HepG2 (cell line): ENCODE results near the gene OBSL1. TPM values are rescaled to one million over a fixed set of nuclear protein-coding genes. Genes with fewer than 3 reads are reported as not detected.
A peak's percentile ranks its signal among the peaks of the same experiment; 100 is the strongest.

Source experiments
- BATF2 ChIP-seq: sonication (generic); formaldehyde crosslinking; IDR thresholded peaks from 2 replicates; pipeline ENCODE4 v1.8.0; 2022; ENCODE audit warnings: mild to moderate bottlenecking, missing genetic modification reagents, moderate library complexity
- CEBPB ChIP-seq: IDR thresholded peaks from 2 replicates; pipeline ENCODE4 v1.6.1; 2011; ENCODE audit warnings: low read depth, low read length, improper control_type of control experiment, borderline replicate concordance
- CREBL2 ChIP-seq: sonication (generic); formaldehyde crosslinking; IDR thresholded peaks from 2 replicates; pipeline ENCODE4 v1.8.1; 2023; ENCODE audit warnings: missing genetic modification reagents, mild to moderate bottlenecking, borderline replicate concordance
- EEA1 ChIP-seq: sonication (generic); formaldehyde crosslinking; IDR thresholded peaks from 2 replicates; pipeline ENCODE4 v1.5.1; 2020; ENCODE audit warnings: mild to moderate bottlenecking, missing genetic modification reagents, borderline replicate concordance
- HOXA7 ChIP-seq: sonication (generic); formaldehyde crosslinking; IDR thresholded peaks from 2 replicates; pipeline ENCODE4 v1.8.1; 2022; ENCODE audit warnings: mild to moderate bottlenecking, missing genetic modification reagents, moderate library complexity
- MATR3 ChIP-seq: sonication (generic); formaldehyde crosslinking; IDR thresholded peaks from 2 replicates; pipeline ENCODE4 v1.4.0; 2020; ENCODE audit warnings: missing genetic modification reagents
- MED8 ChIP-seq: sonication (generic); formaldehyde crosslinking; IDR thresholded peaks from 2 replicates; pipeline ENCODE4 v1.8.1; 2023; ENCODE audit warnings: mild to moderate bottlenecking, missing genetic modification reagents; ENCODE audit not compliant: insufficient replicate concordance
- MTA3 ChIP-seq: sonication (generic); formaldehyde crosslinking; IDR thresholded peaks from 2 replicates; pipeline ENCODE4 v1.4.0; 2020; ENCODE audit warnings: missing genetic modification reagents
- RBAK ChIP-seq: sonication (generic); formaldehyde crosslinking; IDR thresholded peaks from 2 replicates; pipeline ENCODE4 v1.5.1; 2020; ENCODE audit warnings: mild to moderate bottlenecking, missing genetic modification reagents
- RNF219 ChIP-seq: sonication (generic); formaldehyde crosslinking; IDR thresholded peaks from 2 replicates; pipeline ENCODE4 v1.5.0; 2020; ENCODE audit warnings: mild to moderate bottlenecking, missing genetic modification reagents
- SAFB2 ChIP-seq: sonication (generic); formaldehyde crosslinking; IDR thresholded peaks from 2 replicates; pipeline ENCODE4 v1.5.1; 2020; ENCODE audit warnings: missing genetic modification reagents, low read depth, mild to moderate bottlenecking, borderline replicate concordance
- TFAP4 ChIP-seq: sonication (generic); IDR thresholded peaks from 2 replicates; pipeline ENCODE4 v1.6.1; 2016; ENCODE audit warnings: low read depth, borderline replicate concordance
- WIZ ChIP-seq: sonication (generic); formaldehyde crosslinking; IDR thresholded peaks from 2 replicates; pipeline ENCODE4 v1.5.1; 2020; ENCODE audit warnings: mild to moderate bottlenecking, missing genetic modification reagents
- ZBTB20 ChIP-seq: sonication (generic); formaldehyde crosslinking; IDR thresholded peaks from 2 replicates; pipeline ENCODE4 v1.8.1; 2023; ENCODE audit warnings: missing genetic modification reagents, low read depth, mild to moderate bottlenecking, borderline replicate concordance
- ZBTB26 ChIP-seq: IDR thresholded peaks from 2 replicates; pipeline ENCODE4 v1.6.1; 2016; ENCODE audit warnings: missing compliant biosample characterization, missing genetic modification reagents, borderline replicate concordance
- ZC3H13 ChIP-seq: sonication (generic); formaldehyde crosslinking; IDR thresholded peaks from 2 replicates; pipeline ENCODE4 v1.8.1; 2023; ENCODE audit warnings: mild to moderate bottlenecking, missing genetic modification reagents, moderate library complexity
- ZKSCAN1 ChIP-seq: fragments of 150-350 bp; IDR thresholded peaks from 2 replicates; pipeline ENCODE4 v1.6.1; 2014; ENCODE audit warnings: low read length
- ZNF207 ChIP-seq: fragments of 450-650 bp; IDR thresholded peaks from 2 replicates; pipeline ENCODE4 v1.6.1; 2016; ENCODE audit warnings: antibody characterized with exemption, borderline replicate concordance
- ZNF275 ChIP-seq: sonication (generic); formaldehyde crosslinking; IDR thresholded peaks from 2 replicates; pipeline ENCODE4 v1.8.0; 2022; ENCODE audit warnings: missing genetic modification reagents, mild to moderate bottlenecking, inconsistent platforms, borderline replicate concordance
- ZNF576 ChIP-seq: sonication (generic); formaldehyde crosslinking; IDR thresholded peaks from 2 replicates; pipeline ENCODE4 v1.4.0; 2020; ENCODE audit warnings: mild to moderate bottlenecking, missing genetic modification reagents
- polyA plus RNA-seq, 8 experiments: library from polyadenylated mRNA; depleted of rRNA in 3 of 8; stranded (reverse) in 7 of 8; unstranded in 1 of 8; fragments of >200 nt; fragmentation: Illumina TruSeq in 4 of 8; extraction: Trizol in 4 of 8; gene quantifications; 2 replicates each; pipeline versions ENCODE4 v1.2.1 to v1.2.3, GENCODE V29; 2011 to 2016; ENCODE audit warnings: low read depth in 4 of 8, missing spikeins in 1 of 8, mixed read lengths in 1 of 8; ENCODE audit not compliant: insufficient read depth in 1 of 8
- total RNA-seq, 5 experiments: library from RNA; depleted of rRNA; stranded (reverse); fragments of >200 nt; fragmentation: Illumina TruSeq; extraction: Trizol; gene quantifications; 2 replicates each; pipeline ENCODE4 v1.2.3, GENCODE V29; 2016; ENCODE audit warnings: low read depth in 1 of 5

The OBSL1 gene
- total and polyA plus RNA-seq, 2 of the 13 experiments (the other 11 are each of a cell fraction or from before 2014, with no cell fraction given): 86.7 to 218 TPM

- peak; percentile 87 for TF ChIP-seq CREBL2 (CRISPR knock-in tag)
- TF ChIP-seq EEA1 (CRISPR knock-in tag): no peak
- peak; percentile 95; the same call in 1 of the 2 replicates for TF ChIP-seq WIZ (CRISPR knock-in tag)
- TF ChIP-seq ZNF207: no peak
- 0 out of 2 replicates have a peak, but pooled peaks have one; percentile 38 for TF ChIP-seq ZNF275 (CRISPR knock-in tag)
- TF ChIP-seq HOXA7: no peak
- no peak; the same call in 1 of the 2 replicates for TF ChIP-seq ZNF576 (CRISPR knock-in tag)
- peak; percentile 92 for TF ChIP-seq ZC3H13 (CRISPR knock-in tag)
- TF ChIP-seq RBAK: no peak
- 0 out of 2 replicates have a peak, but pooled peaks have one; percentile 50 for TF ChIP-seq ZKSCAN1
- TF ChIP-seq TFAP4: peak; percentile 88
- TF ChIP-seq ZBTB26 (CRISPR knock-in tag): peak; percentile 89
- no peak; the same call in 1 of the 2 replicates for TF ChIP-seq SAFB2 (CRISPR knock-in tag)
- TF ChIP-seq MTA3 (CRISPR knock-in tag): no peak
- TF ChIP-seq CEBPB: no peak
- TF ChIP-seq MATR3 (CRISPR knock-in tag): no peak
- TF ChIP-seq MED8 (CRISPR knock-in tag): no peak
- no peak for TF ChIP-seq RNF219
- TF ChIP-seq ZBTB20: peak; percentile 93
- 0 out of 2 replicates have a peak, but pooled peaks have one; percentile 24 for TF ChIP-seq BATF2 (CRISPR knock-in tag)
These were observed 27.6 kb downstream of the OBSL1 start, which contains the start of the genes CHPF and TMEM198 (continued) for GRCh38 chr2:219543596-219544358.
